IMR-90 (cell line): Measurements from ENCODE around the gene DALRD3.

ENCODE experiments used
- CHD1 ChIP-seq: IDR thresholded peaks from 2 replicates; pipeline ENCODE4 v1.6.1; 2012; ENCODE audit warnings: low read depth, low read length, improper control_type of control experiment
- CTCF ChIP-seq: conservative IDR thresholded peaks from 2 replicates; pipeline ENCODE4 v1.5.1; 2012; ENCODE audit warnings: mild to moderate bottlenecking, low read depth, low read length, improper control_type of control experiment
- POLR2A ChIP-seq: IDR thresholded peaks from 2 replicates; pipeline ENCODE4 v1.6.1; 2012; ENCODE audit warnings: mild to moderate bottlenecking, low read depth, low read length
- RCOR1 ChIP-seq: IDR thresholded peaks from 2 replicates; pipeline ENCODE4 v1.6.1; 2012; ENCODE audit warnings: mild to moderate bottlenecking, low read length, improper control_type of control experiment; ENCODE audit not compliant: insufficient replicate concordance
- SMC3 ChIP-seq: fragments of 150-350 bp; IDR thresholded peaks from 2 replicates; pipeline ENCODE4 v1.6.1; 2016; ENCODE audit warnings: low read depth, mild to moderate bottlenecking, antibody characterized with exemption, low read length, moderate library complexity
- TF ChIP-seq, protein P1 (sequence below): fragments of 150-350 bp; IDR thresholded peaks from 2 replicates; pipeline ENCODE4 v1.6.1; 2017; ENCODE audit warnings: mild to moderate bottlenecking, antibody characterized with exemption, low read length, low read depth

DNA sequence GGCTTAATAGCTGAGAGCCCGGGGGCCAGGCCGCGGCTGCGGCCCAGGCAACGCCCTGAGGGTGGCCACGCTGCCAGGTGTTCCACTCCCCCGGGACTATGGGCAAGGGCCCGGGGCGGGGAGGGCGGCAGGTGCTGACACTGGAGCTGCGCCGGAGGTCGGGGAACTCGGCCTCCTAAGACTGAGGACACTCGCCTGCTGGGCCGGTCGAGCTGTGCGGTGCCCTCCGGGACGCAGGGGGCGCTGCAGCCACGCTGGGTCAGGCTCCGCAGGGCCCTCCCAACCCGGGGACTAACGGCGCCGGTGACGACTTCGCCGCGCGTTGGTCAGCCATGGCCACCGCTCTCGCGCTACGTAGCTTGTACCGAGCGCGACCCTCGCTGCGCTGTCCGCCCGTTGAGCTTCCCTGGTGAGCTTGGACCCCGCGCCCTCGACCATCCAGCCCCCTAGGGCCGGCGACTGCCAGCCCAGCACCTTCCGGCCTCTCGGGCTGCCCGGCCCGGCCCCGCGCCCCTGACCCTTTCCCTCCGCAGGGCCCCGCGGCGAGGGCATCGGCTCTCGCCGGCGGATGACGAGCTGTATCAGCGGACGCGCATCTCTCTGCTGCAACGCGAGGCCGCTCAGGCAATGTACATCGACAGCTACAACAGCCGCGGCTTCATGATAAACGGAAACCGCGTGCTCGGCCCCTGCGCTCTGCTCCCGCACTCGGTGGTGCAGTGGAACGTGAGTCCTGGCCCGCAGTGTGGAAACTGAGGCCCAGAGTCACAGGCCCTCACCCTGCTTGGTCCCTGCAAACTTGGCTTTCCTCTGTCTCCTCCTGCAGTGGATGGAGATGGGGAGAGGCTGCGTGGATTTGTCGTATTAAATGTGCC, 3.7 kb upstream of the DALRD3 start, which contains the start of gene NDUFAF3:
- TF ChIP-seq CTCF (peak; percentile 96), RCOR1 (no peak), POLR2A (peak; percentile 40; the same call in 1 of the 2 replicates), SMC3 (no peak), CHD1 (no peak)
- TF ChIP-seq, protein P1, sequence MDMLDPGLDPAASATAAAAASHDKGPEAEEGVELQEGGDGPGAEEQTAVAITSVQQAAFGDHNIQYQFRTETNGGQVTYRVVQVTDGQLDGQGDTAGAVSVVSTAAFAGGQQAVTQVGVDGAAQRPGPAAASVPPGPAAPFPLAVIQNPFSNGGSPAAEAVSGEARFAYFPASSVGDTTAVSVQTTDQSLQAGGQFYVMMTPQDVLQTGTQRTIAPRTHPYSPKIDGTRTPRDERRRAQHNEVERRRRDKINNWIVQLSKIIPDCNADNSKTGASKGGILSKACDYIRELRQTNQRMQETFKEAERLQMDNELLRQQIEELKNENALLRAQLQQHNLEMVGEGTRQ: no peak
